Kidney (tissue), 14 donors: ENCODE data around the gene EMILIN3. TPM values are rescaled to one million over a fixed set of nuclear protein-coding genes. Genes with fewer than 3 reads are reported as not detected.

ENCODE experiments used
- DNase-seq, 5 donors: peaks; one replicate each; pipeline ENCODE4 v3.0.0-alpha.2; 2013 to 2020
- FAIRE-seq: peaks from 2 replicates; lab custom pipeline; 2012; peaks lifted over from hg19 to GRCh38; lab: Jason Lieb, UNC
- H3K27ac ChIP-seq, 2 donors: one replicate each; pipeline ENCODE4 v1.7.0; 2013; ENCODE audit warnings: low read depth in 2 of 2, low read length in 2 of 2, inconsistent platforms in 1 of 2
- H3K27me3 ChIP-seq: one replicate; pipeline ENCODE4 v1.7.1; 2013; ENCODE audit warnings: low read length, inconsistent platforms; ENCODE audit not compliant: control insufficient read depth, insufficient read depth
- H3K36me3 ChIP-seq, 3 donors: one replicate each; pipeline versions ENCODE4 v1.7.0 to v1.7.1; 2013; ENCODE audit warnings: low read length in 3 of 3, control low read depth in 1 of 3, inconsistent platforms in 1 of 3; ENCODE audit not compliant: insufficient read depth in 3 of 3, control insufficient read depth in 2 of 3
- H3K4me1 ChIP-seq, 3 donors: one replicate each; pipeline versions ENCODE4 v1.7.0 to v1.7.1; 2013; ENCODE audit warnings: low read length in 3 of 3, inconsistent platforms in 1 of 3, low read depth in 1 of 3; ENCODE audit not compliant: control insufficient read depth in 2 of 3, insufficient read depth in 2 of 3
- H3K4me3 ChIP-seq, 3 donors: one replicate each; pipeline versions ENCODE4 v1.7.0 to v1.8.1; 2013; ENCODE audit warnings: low read length in 3 of 3, control low read depth in 1 of 3, inconsistent platforms in 1 of 3
- H3K9ac ChIP-seq, 3 donors: one replicate each; pipeline versions ENCODE4 v1.7.0 to v1.7.1; 2013; ENCODE audit warnings: low read length in 3 of 3, control low read depth in 1 of 3, inconsistent platforms in 1 of 3
- H3K9me3 ChIP-seq, 3 donors: one replicate each; pipeline versions ENCODE4 v1.7.0 to v1.7.1; 2013; ENCODE audit warnings: low read length in 3 of 3, control low read depth in 1 of 3, inconsistent platforms in 1 of 3; ENCODE audit not compliant: control insufficient read depth in 2 of 3, insufficient read depth in 1 of 3
- CTCF ChIP-seq: IDR thresholded peaks from 3 replicates; pipeline ENCODE4 v1.5.1; 2012; ENCODE audit warnings: mild to moderate bottlenecking, moderate library complexity, borderline replicate concordance; ENCODE audit not compliant: insufficient read depth; ENCODE audit errors: extremely low read depth
- intact Hi-C: fragments of 100-400 bp; cut with DNase I; formaldehyde crosslinking; loops from one replicate; pipeline ENCODE4 v1.11.1; 2022
- polyA plus RNA-seq: library from polyadenylated mRNA; stranded (reverse); fragments of 350-450 nt; fragmentation: Illumina TruSeq; extraction: RNeasy Lipid Tissue Mini Kit (QIAGEN cat#74804); gene quantifications from one replicate; pipeline ENCODE4 v1.2.3, GENCODE V29; 2014; ENCODE audit warnings: low read depth, low replicate concordance; ENCODE audit not compliant: insufficient read depth
- total RNA-seq: library from RNA; stranded (reverse); fragmentation: NEBNext Ultra II Directional; extraction: Animal tissue kit (Norgen Biotek cat#: 25700); gene quantifications from one replicate; pipeline ENCODE4 v1.2.1, GENCODE V29; 2021
- donor health status: control.
- donor health status: control.
- donor health status: control.
- donor health status: control.
- donor health status: control.
- donor health status: DM: yes; HTN: yes; CAD: no.
- donor health status: Normal renal cell carcinoma (clear cell type).

Gene EMILIN3
- total and polyA plus RNA-seq, 2 donors from 2014 or later: 0.32 to 0.50 TPM

GRCh38 chr20:41345729-41346067 is 20.9 kb downstream of the EMILIN3 start:
- no peak for FAIRE-seq

GRCh38 chr20:41344938-41345728 is 21.5 kb downstream of the EMILIN3 start:
- H3K4me3 ChIP-seq: no peak overlapping the region
- TF ChIP-seq CTCF: no peak
- DNase-seq (peak in 1 of 5 donors; percentile 26), FAIRE-seq (no peak)
- no peak overlapping the region for H3K9ac ChIP-seq
- intact Hi-C loops: no loop called here
- no peaks in the 10 kb centered on the region for H3K27me3 ChIP-seq
- no peaks in the 10 kb centered on the region for H3K9me3 ChIP-seq
- peaks cover 0 to 12% (median 11%) of the 10 kb centered on the region in 3 donors for H3K4me1 ChIP-seq
- H3K27ac ChIP-seq: no peak overlapping the region
- H3K36me3 ChIP-seq: peaks cover 0 to 31% (median 10%) of the 10 kb centered on the region in 3 donors

More at GRCh38 chr20:41345729-41346067, 20.9 kb downstream of the EMILIN3 start:
- Histone ChIP-seq H3K9me3 (no peaks in the 10 kb centered on the region), H3K4me3 (no peak overlapping the region), H3K9ac (no peak overlapping the region), H3K27me3 (no peaks in the 10 kb centered on the region), H3K27ac (no peak overlapping the region), H3K36me3 (peaks cover 0 to 32% (median 14%) of the 10 kb centered on the region in 3 donors), H3K4me1 (peaks cover 0 to 11% (median 9%) of the 10 kb centered on the region in 3 donors)
- TF ChIP-seq CTCF: no peak
- intact Hi-C loops: no loop called here
- DNase-seq: peak in 1 of 5 donors; percentile 72

- H3K9ac ChIP-seq: peak overlapping the region in 1 of 3 donors; percentile 19
- no peak overlapping the region for H3K27ac ChIP-seq
These were observed 22.1 kb downstream of the EMILIN3 start for GRCh38 chr20:41344477-41344876.

More at GRCh38 chr20:41344477-41344876, 22.1 kb downstream of the EMILIN3 start:
- Histone ChIP-seq H3K4me1 (peaks cover 0 to 16% (median 15%) of the 10 kb centered on the region in 3 donors), H3K36me3 (peaks cover 0 to 25% (median 9%) of the 10 kb centered on the region in 3 donors), H3K27me3 (no peaks in the 10 kb centered on the region), H3K4me3 (no peak overlapping the region), H3K9me3 (no peaks in the 10 kb centered on the region)
- intact Hi-C loops: no loop called here
- peak in 1 of 5 donors; percentile 41 for DNase-seq
- FAIRE-seq: no peak
- no peak for TF ChIP-seq CTCF
